ENCODE data around the gene TP53BP2.
A peak's percentile ranks its signal among the peaks of the same experiment; 100 is the strongest.
"Not testable (repeated sequence)": the region's sequence is repeated elsewhere in the genome, so short reads cannot be mapped to it uniquely, and the experiment has no call there.

Gene TP53BP2

GRCh38 chr1:223828162-223828848 lies 17.4 kb downstream of the TP53BP2 start:
- no peak for DNase-seq

DNA sequence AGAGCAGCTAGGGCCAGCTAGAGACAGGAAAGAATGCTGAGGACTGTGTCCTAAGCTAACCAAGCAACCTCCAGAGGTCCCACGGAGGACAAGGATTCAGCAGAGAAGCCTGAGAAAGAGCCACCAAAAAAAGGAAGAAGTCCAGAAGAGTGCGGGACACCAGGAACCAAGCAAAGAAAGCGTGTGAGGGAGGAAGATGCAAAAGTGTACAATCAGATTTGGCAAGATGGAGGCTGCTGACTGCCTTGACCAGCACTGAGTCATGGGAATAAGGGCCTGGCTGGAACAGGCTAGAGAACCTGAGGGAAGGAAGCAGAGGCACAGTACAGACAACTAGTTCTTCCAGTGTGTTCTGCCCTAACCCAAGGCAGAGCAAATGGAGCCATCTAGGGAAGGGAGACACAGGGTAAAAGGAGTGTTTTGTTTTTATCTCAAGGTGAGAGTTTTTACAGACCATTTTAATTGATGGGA lies 18.5 kb downstream of the TP53BP2 start:
- no peak for DNase-seq

DNA sequence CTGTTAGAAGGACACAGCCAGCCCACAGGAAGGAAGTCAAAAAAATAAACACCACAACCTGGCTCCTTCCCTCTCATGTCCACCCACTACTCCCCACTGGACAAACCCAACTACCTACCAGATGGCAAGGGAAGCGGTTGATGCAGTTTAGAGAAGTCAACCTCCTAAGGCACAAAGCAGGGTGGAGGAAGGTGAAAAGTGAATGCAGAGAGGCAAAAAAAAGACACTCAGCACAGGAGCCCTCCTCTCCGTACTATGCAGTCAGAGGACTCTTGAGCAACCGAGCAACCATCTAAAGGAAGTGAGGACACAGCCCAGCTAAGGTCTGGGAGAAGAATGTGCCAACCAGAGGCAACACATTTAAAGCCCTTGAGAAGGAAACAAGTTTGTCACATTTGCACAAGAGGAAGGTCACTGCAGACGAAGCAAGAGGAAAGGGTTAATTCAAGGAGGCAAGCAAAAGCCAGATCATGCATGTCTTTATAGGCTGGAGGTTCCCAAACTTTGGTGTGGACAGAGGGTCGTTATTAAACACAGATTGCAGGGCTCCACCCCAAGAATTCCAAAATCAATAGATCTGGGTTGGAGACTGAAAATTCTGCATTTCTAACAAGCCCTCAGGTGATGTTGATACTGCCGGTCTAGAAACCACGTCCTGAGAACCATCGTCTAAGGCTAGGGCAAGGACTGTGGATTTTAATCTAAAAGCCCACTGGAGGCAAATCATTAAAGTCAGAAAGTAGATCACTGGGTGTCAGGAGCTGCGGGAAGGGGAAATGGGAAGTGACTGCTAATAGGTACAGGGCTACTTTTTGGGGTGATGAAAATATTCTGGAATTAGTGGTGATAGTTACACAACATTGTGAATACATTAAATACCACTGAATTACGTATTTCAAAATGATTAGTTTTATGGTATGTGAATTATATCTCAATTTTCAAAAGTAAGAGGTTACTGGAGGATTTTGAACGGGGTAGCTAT lies 19.7 kb downstream of the TP53BP2 start:
- DNase-seq = no peak

- DNase-seq = no peak
Measured at GRCh38 chr1:223824712-223825111, 21.0 kb downstream of the TP53BP2 start.

GRCh38 chr1:223824287-223824686 lies 21.5 kb downstream of the TP53BP2 start:
- DNase-seq = no peak

- no peak for DNase-seq
Measured at GRCh38 chr1:223820971-223821370, 24.8 kb downstream of the TP53BP2 start.

DNA sequence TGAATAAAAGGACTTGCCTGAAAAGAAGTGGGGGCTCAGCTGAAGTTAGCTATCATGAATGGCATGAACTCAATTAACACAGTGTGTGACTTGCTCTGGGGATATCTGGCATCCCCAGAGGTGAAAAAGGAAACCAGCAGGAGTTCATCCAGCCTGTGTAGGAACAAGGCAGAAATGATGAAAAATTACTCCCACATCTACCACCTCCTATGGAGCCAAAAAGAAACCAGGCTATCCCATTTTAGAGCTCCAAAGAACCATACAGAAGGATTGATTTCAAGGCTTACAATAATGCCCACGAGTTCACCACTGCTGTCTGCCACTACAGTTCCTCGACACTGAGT lies 25.3 kb downstream of the TP53BP2 start:
- DNase-seq = no peak

DNA sequence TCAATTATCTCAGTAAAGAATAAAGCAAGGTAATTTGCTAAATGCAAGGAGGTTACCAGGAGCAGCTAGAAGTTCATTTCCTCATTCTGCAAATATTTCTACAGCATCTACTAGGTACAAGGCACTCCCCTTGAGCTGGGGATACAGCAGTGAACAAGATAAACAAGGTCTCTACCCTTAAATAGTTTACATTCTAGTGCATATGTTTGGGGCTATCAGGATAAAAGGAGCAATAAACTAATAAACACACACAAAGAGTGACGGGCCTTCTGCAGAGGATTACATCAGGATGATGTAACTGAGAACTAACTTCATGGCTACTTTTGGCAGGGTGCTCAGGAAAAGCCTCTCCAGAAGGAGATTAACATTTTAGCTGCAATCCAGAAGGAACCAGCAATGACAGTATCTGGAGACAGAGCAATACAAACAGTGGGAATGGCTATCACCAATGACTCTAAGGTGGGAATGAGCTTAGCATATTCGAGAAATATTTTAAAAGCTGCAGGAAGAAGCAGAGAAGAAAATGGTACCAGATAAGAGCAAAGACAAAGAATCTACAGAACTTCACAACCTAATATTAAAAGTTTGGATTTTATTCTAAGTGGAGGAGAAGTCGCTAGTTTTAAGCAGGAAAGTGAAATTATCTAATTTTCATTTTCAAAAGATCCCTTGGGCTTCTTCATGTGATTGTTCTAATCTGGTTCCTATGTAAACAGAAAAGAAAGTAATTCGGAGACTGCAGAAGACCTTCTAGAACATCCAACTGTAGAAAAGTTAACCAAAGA lies 25.8 kb downstream of the TP53BP2 start:
- no peak for DNase-seq

DNA sequence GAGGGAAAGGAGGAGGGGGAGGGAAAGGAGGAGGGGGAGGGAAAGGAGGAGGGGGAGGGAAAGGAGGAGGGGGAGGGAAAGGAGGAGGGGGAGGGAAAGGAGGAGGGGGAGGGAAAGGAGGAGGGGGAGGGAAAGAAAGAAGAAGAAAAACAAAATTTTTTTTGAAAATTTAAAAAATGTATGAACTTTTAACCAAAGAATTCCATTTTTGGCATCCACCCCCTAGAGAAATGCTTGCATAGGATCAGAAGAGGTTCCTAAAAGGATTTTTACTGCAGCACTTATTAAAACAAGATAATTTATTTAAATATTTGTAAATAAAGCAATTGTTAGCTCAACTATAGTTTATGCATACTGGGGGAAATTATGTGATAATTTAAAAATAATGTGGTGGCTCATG lies 28.5 kb downstream of the TP53BP2 start:
- DNase-seq = not testable (repeated sequence)

GRCh38 chr1:223815865-223816264 lies 29.9 kb downstream of the TP53BP2 start:
- no peak for DNase-seq

DNA sequence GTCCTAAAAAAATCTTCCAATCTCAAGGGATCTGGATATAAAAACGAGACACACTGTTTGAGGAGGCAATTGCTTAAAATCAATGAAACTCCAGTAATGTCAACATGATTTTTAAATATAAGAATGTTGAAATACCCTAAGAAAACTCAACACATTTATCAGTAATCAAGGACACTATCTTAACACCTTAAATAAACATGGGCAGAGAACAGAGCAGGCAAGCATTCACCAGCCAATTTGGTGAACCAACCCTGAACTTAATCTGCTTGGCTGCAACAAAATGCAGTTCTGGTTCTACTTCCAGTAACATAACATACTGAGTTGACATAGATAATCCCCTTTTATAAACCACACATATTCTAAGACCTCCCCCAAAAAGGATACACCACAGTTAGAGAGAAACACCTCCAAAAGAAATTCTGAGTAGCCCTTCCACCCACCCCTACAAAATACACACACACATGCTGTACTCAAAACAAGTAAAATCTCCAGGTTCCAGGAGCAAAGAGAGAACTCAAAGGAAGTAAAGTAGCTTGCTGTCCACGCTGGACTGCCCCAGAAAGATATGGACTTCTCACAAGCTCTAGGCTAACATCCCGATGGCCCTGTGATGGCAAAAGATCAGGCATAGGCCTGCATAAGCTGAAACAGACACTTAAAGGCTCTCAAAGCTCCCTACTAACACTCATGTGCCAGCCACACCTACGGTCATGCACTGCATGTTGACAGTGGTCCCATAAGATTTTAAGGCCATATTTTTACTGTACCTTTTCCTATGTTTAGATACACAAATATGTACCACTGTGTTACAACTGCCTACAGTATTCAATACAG lies 30.5 kb downstream of the TP53BP2 start:
- no peak for DNase-seq

DNA sequence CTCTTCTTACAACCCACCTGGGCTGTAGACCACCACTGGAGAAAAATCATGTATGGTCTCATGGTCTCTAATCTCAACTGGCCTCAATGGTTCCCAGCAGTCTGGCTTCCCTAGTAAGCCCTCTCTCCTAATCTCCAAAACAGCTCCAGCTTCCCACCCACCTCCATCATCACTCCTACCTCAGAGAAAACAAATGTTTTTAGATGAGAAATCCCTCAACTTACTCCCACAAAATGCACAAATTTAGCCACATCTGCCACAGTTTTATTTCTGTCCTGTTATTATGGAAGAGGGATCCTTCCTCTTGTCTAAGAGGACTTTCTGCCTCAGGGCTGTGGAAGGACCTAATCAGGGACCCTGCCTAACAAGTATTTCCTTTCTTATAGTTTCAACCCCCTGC lies 32.1 kb downstream of the TP53BP2 start:
- no peak for DNase-seq

GRCh38 chr1:223811634-223812101 lies 34.1 kb downstream of the TP53BP2 start:
- peak; percentile 41 for DNase-seq

DNA sequence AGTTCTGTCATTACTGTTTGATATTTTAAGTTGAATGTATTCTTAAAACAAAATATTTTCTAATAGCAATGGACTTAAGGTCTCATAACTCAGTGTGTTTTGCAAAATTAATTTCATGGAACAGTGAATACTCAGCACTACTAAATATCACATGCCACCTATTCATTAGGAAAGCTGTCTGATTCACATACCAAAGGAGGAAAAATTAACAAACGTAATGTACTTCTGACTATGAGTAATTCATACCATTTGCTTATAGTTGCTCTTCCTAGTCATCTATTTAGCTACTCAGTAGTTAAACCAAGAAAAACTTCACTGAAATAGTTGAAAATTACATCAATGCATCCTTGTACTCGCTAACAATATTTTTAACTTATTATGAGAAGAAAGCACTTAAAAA lies 35.2 kb downstream of the TP53BP2 start:
- DNase-seq = no peak

DNA sequence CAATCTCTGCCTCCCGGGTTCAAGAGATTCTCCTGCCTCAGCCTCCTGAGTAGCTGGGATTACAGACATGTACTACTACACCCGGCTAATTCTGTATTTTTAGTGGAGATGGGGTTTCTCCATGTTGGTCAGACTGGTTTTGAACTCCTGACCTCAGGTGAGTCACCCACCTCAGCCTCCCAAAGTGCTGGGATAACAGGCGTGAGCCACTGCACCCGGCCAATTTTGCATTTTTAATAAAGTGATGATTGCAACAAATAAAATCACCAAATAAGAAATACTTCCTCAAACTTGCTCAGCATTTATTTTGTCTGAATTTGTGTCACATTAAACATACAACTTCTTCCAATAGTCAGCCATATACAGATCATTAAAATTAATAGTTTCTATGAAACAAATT lies 35.8 kb downstream of the TP53BP2 start:
- not testable (repeated sequence) for DNase-seq

- no peak for DNase-seq
Measured at GRCh38 chr1:223803211-223803610, 42.5 kb downstream of the TP53BP2 start.

DNA sequence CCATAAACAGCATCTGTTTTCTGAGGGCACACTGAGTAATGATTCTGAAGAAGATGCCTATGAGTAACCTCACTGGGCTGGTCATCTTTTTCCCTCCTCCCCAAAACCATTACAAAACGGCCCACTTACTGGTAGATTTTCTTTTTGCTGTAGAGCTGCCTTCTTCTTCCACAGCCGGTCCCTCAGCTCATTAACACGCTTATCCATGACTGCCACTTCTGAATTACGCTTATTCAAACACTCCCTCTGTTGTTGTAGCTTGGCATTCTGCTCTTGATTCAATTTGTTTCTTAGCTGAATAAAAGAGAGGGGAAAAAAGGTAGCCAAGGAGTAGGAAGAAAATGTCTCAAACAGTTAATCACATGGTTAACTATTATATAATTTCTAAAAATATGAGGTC lies 43.1 kb downstream of the TP53BP2 start:
- DNase-seq = no peak

- no peak for DNase-seq
Measured at GRCh38 chr1:223802032-223802431, 43.7 kb downstream of the TP53BP2 start.

- no peak for DNase-seq
Measured at GRCh38 chr1:223796210-223796609, 49.5 kb downstream of the TP53BP2 start.

DNA sequence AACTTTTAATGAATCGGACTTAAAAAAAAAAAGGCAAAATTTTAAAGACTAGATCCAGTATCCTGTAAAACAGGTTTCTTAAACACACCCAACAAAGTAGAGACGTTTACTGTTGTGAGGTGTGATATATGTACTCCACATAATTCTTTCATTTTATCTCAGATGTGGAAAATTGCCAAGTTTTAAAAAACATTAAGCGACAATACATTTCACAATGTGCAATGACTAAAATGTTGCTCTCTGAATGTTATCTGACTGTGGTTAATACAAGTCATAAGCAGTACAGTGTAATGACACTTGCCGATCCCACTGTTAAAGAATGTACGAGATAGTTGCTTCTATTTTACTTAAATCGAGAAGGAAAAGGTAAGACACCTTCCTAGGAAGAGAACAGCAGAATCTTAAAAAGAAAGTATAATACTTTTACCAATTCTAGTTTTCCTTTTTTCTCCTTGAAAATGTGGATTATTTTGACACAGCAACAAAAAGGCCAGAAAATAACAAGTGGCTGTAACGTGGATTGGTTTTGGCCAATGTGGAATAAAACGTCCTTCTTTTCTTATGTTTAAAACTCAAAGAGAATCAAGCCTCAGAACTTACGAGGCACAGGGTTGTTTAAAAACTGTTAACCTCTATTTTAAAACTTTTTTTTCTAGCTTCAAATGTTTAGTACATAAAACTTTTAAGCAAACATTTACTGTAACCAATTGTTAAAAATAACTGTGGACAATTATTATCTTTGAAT lies 51.4 kb downstream of the TP53BP2 start:
- DNase-seq = no peak

DNA sequence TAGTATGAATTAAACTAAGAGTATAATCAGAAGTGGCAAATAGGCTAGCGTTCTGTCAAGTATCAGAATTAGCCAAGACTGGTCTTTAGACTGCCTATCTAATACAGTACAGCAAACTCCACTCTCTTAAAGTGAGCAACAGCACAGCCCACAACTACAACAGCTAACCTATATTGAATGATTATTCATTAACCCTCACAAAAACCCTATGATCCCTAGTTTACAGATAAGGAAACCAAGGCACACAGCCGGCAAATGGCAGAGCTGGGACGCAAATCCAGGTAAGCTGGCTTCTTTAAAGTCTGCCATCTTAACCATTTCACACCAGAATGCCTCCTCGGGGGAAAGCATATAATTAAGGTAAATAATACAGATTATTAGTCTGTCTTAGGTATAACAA lies 52.0 kb downstream of the TP53BP2 start:
- DNase-seq = no peak
